ENCODE data around the gene VWF. TPM values are rescaled to one million over a fixed set of nuclear protein-coding genes. Genes with fewer than 3 reads are reported as not detected.

Gene VWF
- total and polyA plus RNA-seq, 2 of the 13 experiments (the other 11 are each of a cell fraction or from before 2014, with no cell fraction given), result 0.20 to 0.25 TPM

- in situ Hi-C loops (cut with HindIII; ENCODE audit: extremely low pct_ligation_motif_present, low pct_unique_long_range_greater_than_20kb), result no loop called here
- Histone ChIP-seq H3K4me1 (ENCODE audit: insufficient read depth, low read length) (peaks cover 37% of the 10 kb centered on the region), H3K4me3 (replicated peaks in 1 of 3; ENCODE audit: insufficient read depth in 1 of 3, low read depth in 2 of 3, low read length in 3 of 3) (no peak overlapping the region), H3K9me3 (ENCODE audit: low read length) (no peaks in the 10 kb centered on the region), H4K20me1 (ENCODE audit: insufficient read depth, low read length) (no peaks in the 10 kb centered on the region), H3K79me2 (ENCODE audit: insufficient read depth, low read length) (no peaks in the 10 kb centered on the region), H3K36me3 (replicated peaks in 1 of 2; ENCODE audit: control insufficient read depth in 1 of 2, insufficient read depth in 2 of 2, low read length in 2 of 2) (no peaks in the 10 kb centered on the region), H3K27me3 (ENCODE audit: control insufficient read depth in 1 of 2, insufficient read depth in 2 of 2, low read length in 2 of 2) (no peaks in the 10 kb centered on the region; a peak in 1 of 5 replicates), H3K27ac (ENCODE audit: extremely low read length, insufficient read depth, low read length) (no peak overlapping the region), H3K9ac (ENCODE audit: insufficient read depth, low read depth, low read length) (no peak overlapping the region), H3K4me2 (ENCODE audit: low read depth, low read length) (no peak overlapping the region), H2AFZ (ENCODE audit: low read length) (no peak overlapping the region)
- CTCF ChIA-PET (ENCODE audit: low intra/inter-chr PET ratio, low total read pairs), result no interaction called here
- FAIRE-seq (no peak), DNase-seq (ENCODE audit: low spot score) (no peak), ATAC-seq (no peak)
- no TSS peak for BruUV-seq (replicated peaks)
- intact Hi-C loops (cut with micrococcal nuclease; ENCODE audit: unreplicated experiment), result no loop called here
- TF ChIP-seq JDP2 (CRISPR knock-in tag; IDR thresholded peaks at IDR 0.05; ENCODE audit: borderline replicate concordance) (no peak), ZNF687 (CRISPR knock-in tag; IDR thresholded peaks at IDR 0.05) (no peak), FOSL1 (CRISPR knock-in tag; IDR thresholded peaks at IDR 0.05; ENCODE audit: borderline replicate concordance) (no peak), TRIM24 (CRISPR knock-in tag; IDR thresholded peaks at IDR 0.05) (no peak)
- WGBS (ENCODE audit: low lambda C conversion rate), result 54% methylated on average over 14 of the region's 14 CpGs
- POLR2A ChIA-PET, result no interaction called here
These were observed 32.5 kb downstream of the VWF start for GRCh38 chr12:6091786-6092566.

All from HepG2 (cell line).